GM23248 (cell line): Measurements from ENCODE around the gene TXNDC17.

Experiments used
- EZH2 ChIP-seq: fragments of 200-600 bp; sonication (generic); IDR thresholded peaks from 2 replicates; pipeline ENCODE4 v1.6.1; 2018; ENCODE audit warnings: antibody characterized with exemption, mild to moderate bottlenecking; ENCODE audit not compliant: insufficient read depth, poor library complexity, severe bottlenecking
- EZH2phosphoT487 ChIP-seq: fragments of 200-600 bp; sonication (generic); IDR thresholded peaks from 2 replicates; pipeline ENCODE4 v1.6.1; 2018; ENCODE audit warnings: antibody characterized with exemption, moderate library complexity, mild to moderate bottlenecking, low read depth; ENCODE audit not compliant: insufficient read depth

DNA sequence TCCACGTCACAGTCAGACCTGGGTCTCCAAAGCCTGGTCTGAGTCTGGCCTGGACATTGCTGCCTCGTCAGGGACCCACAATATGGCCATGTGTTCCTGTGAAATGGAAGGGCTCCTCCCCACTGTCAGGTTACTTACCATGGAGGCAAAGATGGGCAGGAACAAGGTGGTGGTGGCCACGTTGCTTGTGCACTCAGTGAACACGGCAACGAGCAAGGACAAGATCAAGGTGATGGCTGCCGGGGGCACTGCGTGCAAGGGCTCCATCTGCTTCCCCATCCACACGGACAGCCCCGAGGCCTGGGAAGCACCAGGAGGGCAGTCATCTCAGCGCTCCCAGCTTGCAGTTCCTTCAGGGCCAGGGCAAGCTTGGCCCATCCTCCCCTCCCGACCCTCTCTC, 49.8 kb downstream of the TXNDC17 start:
- TF ChIP-seq EZH2 (no peak), EZH2phosphoT487 (no peak)
